ENCODE measurements around the gene KCNK18.
"Not testable (repeated sequence)": the region's sequence is repeated elsewhere in the genome, so short reads cannot be mapped to it uniquely, and the experiment has no call there.

DNA sequence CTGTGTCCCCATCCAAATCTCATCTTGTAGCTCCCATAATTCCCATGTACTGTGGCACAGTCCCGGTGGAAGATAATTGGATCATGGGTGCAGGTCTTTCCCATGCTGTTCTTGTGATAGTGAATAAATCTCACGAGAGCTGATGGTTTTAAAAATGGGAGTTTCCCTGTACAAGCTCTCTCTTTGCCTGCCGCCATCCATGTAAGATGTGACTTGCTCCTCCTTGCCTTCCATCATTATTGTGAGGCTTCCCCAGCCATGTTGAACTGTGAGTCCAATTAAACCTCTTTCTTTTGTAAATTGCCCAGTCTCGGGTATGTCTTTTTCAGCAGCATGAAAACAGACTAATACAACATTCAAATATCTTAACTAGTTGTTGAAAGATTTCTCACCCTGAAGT lies 32.8 kb downstream of the KCNK18 start:
- not testable (repeated sequence) for TF ChIP-seq POLR2AphosphoS5 (IDR thresholded peaks at IDR 0.05; ENCODE audit: low read depth, low read length); POLR2A (IDR thresholded peaks at IDR 0.05; ENCODE audit: low read depth, low read length); TAF1 (IDR thresholded peaks at IDR 0.05; ENCODE audit: borderline replicate concordance, low read depth, low read length)
